GM12801 (cell line): ENCODE measurements around the gene BOK.

ENCODE experiments used
- TF ChIP-seq, protein P1 (sequence below): IDR thresholded peaks from one replicate; pipeline ENCODE4 v1.5.1; 2011; ENCODE audit warnings: control low read depth; ENCODE audit not compliant: insufficient read length; ENCODE audit errors: extremely low read depth

Gene BOK

DNA sequence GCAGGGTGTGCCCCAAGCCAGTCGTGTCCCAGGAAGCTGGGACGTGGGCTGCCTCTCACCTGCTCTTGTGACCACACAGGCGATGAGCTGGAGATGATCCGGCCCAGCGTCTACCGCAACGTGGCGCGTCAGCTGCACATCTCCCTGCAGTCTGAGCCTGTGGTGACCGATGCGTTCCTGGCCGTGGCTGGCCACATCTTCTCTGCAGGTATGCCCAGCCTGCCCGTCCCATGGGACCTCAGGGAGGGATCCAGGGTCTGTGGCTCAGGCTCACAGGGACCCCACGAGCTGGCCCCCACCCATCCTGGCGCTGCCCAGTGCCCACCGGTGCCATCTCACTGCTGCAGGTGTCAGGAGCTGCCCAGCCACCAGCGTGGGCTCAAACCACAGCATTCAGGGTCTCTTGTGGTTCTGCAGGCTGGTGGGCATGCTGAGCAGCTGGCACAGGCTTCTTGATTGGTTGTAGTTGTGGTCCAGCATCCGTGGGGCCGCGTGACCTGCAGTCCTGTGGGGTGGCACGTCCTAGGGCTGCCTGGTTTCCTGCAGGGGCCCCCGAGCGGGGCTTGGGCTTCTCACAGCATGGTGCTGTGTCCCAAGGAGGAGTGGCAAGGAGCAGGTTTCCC lies 3.8 kb downstream of the BOK start:
- TF ChIP-seq, protein P1, sequence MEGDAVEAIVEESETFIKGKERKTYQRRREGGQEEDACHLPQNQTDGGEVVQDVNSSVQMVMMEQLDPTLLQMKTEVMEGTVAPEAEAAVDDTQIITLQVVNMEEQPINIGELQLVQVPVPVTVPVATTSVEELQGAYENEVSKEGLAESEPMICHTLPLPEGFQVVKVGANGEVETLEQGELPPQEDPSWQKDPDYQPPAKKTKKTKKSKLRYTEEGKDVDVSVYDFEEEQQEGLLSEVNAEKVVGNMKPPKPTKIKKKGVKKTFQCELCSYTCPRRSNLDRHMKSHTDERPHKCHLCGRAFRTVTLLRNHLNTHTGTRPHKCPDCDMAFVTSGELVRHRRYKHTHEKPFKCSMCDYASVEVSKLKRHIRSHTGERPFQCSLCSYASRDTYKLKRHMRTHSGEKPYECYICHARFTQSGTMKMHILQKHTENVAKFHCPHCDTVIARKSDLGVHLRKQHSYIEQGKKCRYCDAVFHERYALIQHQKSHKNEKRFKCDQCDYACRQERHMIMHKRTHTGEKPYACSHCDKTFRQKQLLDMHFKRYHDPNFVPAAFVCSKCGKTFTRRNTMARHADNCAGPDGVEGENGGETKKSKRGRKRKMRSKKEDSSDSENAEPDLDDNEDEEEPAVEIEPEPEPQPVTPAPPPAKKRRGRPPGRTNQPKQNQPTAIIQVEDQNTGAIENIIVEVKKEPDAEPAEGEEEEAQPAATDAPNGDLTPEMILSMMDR = no peak

DNA sequence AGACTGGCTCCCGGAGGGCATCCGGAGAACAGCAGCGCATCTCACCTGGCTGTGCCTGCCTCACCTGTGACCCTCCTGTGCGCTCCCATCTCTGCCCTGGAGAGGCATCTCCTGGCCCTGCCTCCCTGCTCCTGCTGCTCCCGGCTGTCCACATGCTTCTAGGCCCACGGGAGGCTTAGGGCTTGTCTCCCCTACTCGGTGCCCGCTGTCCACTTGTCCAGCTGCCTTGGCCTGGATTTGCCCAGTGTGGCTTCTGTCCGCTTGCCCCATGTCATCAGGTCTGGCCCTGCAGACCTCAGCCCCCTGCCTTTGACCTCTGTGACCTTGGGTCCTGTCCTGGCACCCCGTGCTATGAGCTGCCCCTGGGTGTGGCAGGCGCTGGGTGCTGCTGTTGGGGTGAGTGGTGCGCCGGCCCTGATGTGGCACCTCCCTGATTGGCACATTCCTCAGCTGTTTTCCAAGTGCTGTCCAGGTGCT lies 4.5 kb downstream of the BOK start:
- TF ChIP-seq, protein P1 = no peak

DNA sequence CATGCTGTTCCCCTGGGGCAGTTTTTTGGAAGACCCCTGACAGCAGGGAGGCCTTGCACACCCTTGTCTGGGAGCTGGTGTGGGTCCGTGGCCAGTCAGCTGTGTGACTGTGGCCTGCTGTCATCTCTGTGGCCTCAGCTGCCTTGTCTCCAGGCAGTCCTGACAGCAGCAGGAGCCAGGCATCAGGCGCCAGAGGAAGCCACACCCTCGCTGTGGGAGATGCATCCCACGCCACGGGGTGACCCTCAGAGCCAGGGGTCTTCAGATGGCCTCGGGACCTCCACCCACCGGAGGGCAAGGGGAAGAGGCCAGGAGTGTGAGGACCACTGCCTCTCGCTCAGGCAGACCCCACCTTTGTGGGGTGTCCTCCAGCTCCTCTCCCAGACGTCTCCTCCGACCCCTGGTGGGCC lies 5.0 kb downstream of the BOK start:
- TF ChIP-seq, protein P1 = no peak

DNA sequence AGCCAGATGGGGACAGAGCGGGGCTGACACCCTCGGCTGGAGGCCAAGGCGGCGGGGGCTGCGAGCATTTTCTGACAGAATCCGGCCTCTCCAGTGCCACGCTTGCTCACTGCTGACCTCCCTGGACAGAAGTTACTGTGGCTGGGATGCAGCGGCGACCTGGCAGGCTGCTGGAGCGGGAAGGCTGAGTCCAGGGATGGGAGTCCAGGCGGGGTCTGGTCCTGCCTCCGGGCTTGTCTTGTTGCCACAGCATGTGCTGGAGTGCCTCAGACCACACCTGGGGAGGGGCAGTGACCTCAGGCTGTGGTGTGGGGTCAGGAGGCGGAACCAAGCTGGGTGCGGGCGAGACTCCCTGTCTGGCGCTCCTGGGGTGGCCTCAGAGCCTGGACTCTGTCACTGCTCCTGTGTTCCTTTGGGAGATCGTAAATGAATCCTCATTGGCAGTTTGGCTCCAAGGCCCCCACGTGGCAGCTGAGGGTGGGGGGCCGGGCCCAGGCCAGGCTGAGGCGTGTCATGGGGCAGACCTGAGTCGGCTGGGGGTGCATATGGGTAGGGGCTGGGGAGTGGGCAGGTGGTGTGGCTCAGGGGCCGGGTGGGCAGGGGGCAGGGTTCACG lies 5.5 kb downstream of the BOK start:
- TF ChIP-seq, protein P1 = no peak

DNA sequence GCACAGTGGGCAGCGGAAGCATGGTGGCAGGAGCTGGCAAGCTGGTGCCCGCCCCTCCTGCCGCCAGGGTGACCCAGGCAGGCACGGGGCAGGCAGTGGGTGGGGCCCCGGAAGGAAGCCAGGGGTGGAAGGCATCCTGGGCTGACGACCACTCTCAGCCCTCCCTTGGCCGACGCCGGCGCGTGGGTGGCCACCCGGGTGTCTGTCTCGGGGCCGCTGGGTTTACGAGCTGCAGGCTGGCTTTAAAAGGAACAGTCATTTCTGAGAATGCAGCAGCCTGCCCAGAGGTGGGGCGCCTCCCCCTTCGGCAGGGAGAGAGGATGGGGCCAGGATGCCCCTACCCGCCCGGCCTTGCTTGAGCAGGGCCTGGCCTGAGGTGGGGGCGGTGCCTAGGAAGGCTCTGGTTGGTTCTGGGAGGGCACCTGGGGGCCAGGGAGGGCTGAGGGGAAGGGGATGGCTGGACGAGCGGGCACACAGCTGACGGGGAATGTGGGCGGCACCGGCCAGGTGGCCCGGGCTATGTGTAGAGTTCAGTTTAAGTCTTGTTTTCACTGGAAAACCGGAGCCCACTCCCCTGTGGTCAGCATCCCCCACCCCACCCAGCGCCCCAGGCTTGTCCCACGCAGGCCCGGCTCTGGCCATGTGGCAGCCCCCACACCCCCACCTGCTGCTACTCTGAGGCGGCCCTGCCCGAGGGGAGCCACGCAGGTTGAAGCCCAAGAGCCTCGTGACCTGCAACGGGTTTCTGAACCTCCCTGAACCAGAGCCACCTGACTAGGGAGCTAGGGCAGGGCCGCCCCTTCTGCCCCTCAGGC lies 6.3 kb downstream of the BOK start:
- TF ChIP-seq, protein P1 = no peak

DNA sequence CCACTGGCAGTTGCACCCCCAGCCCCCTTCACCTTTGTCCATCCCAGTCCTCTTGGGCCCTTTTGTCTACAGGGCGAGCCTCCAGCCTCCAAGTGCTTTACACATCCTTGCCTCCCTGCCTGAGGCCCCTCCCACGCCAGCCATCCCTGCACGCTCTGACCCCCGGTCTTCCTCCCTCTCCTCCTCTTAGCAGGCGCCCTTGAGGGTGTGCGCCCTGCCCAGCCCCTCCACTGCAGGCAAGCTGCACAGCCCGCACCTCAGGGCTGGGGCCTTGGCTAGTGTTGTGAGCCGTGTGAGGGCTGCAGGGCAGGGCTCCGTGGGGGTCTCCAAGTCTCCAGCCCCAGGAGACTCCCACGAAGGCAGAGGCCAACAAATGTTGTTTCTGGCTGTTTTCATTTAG lies 6.9 kb downstream of the BOK start:
- TF ChIP-seq, protein P1 = no peak

DNA sequence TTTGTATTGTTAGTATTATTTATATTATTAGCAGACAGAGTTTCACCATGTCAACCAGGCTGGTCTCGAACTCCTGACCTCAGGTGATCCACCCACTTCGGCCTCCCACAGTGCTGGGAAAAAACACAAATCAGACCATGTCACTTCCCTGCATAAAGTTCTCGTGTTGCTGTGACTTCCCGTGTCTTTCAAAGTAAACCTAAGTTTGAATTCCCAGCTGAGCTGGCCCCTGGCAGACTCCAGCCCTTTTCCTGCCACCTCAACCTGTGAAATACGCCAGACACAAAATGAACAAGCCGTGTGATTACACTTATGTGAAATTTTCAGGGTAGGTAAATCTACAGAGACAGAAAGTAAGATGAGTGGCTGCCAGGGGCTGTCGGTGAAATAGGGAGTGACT lies 7.9 kb downstream of the BOK start:
- TF ChIP-seq, protein P1 = no peak
